KG1 (cell line): Measurements from ENCODE around the gene ERFL.
"Not testable (repeated sequence)": the region's sequence is repeated elsewhere in the genome, so short reads cannot be mapped to it uniquely, and the experiment has no call there.

ENCODE experiments used
- DNase-seq: peaks from one replicate; lab custom pipeline; 2025; lab: John Stamatoyannopoulos, UW

The ERFL gene

GRCh38 chr19:41926763-41927496 lies 1.3 kb downstream of the ERFL start:
- DNase-seq = no peak

- DNase-seq = no peak
Observed at GRCh38 chr19:41926028-41926762, 2.1 kb downstream of the ERFL start.

GRCh38 chr19:41925208-41926003 lies 2.8 kb downstream of the ERFL start:
- DNase-seq = no peak

- no peak for DNase-seq
Observed at GRCh38 chr19:41924151-41925145, 3.8 kb downstream of the ERFL start.

GRCh38 chr19:41923045-41923788 lies 5.0 kb downstream of the ERFL start:
- no peak for DNase-seq

GRCh38 chr19:41922585-41922984 lies 5.7 kb downstream of the ERFL start:
- no peak for DNase-seq

- DNase-seq = no peak
Observed at GRCh38 chr19:41921577-41922576, 6.4 kb downstream of the ERFL start.

- DNase-seq = no peak
Observed at GRCh38 chr19:41920882-41921576, 7.2 kb downstream of the ERFL start.

GRCh38 chr19:41919948-41920712 lies 8.1 kb downstream of the ERFL start:
- no peak for DNase-seq

GRCh38 chr19:41918653-41919244 lies 9.5 kb downstream of the ERFL start:
- no peak for DNase-seq

- no peak for DNase-seq
Observed at GRCh38 chr19:41918095-41918494, 10.2 kb downstream of the ERFL start.

GRCh38 chr19:41917676-41918075 lies 10.6 kb downstream of the ERFL start:
- DNase-seq = no peak

GRCh38 chr19:41915776-41916414 lies 12.4 kb downstream of the ERFL start:
- no peak for DNase-seq

- DNase-seq = no peak
Observed at GRCh38 chr19:41915021-41915775, 13.1 kb downstream of the ERFL start.

- DNase-seq = not testable (repeated sequence)
Observed at GRCh38 chr19:41914424-41914834, 13.8 kb downstream of the ERFL start.
